ENCODE results near the gene DHFR2.
A peak's percentile ranks its signal among the peaks of the same experiment; 100 is the strongest.
"Not testable (repeated sequence)": the region's sequence is repeated elsewhere in the genome, so short reads cannot be mapped to it uniquely, and the experiment has no call there.

DHFR2 gene

GRCh38 chr3:94062513-94063404 lies at the start of gene DHFR2, which contains the start of gene NSUN3:
Gene DHFR2, minus strand, starts transcription at chr3:94062916. Its CDS starts 1,405 bp downstream, at chr3:94061511.
Gene NSUN3, plus strand, starts transcription at chr3:94063061. Its CDS starts 66 bp downstream, at chr3:94063127.
- peak within 1 kb of the TSS; percentile 90 for H3K4me3 ChIP-seq (ENCODE audit: low read depth, low read length)

GRCh38 chr3:94110854-94111253 lies 48.1 kb upstream of the DHFR2 start:
- no peak overlapping the region for H3K4me3 ChIP-seq (ENCODE audit: low read depth, low read length)

- H3K4me3 ChIP-seq (ENCODE audit: low read depth, low read length): not testable (repeated sequence)
These were observed 47.5 kb upstream of the DHFR2 start for GRCh38 chr3:94110232-94110631.

GRCh38 chr3:94106268-94106667 lies 43.6 kb upstream of the DHFR2 start:
- no peak overlapping the region for H3K4me3 ChIP-seq (ENCODE audit: low read depth, low read length)

- no peak overlapping the region for H3K4me3 ChIP-seq (ENCODE audit: low read depth, low read length)
These were observed 39.1 kb upstream of the DHFR2 start for GRCh38 chr3:94101860-94102259.

GRCh38 chr3:94099311-94099710 lies 36.6 kb upstream of the DHFR2 start:
- H3K4me3 ChIP-seq (ENCODE audit: low read depth, low read length): no peak overlapping the region

- H3K4me3 ChIP-seq (ENCODE audit: low read depth, low read length): no peak overlapping the region
These were observed 35.7 kb upstream of the DHFR2 start for GRCh38 chr3:94098452-94098851.

- H3K4me3 ChIP-seq (ENCODE audit: low read depth, low read length): no peak overlapping the region
These were observed 32.4 kb upstream of the DHFR2 start for GRCh38 chr3:94095111-94095510.

- no peak overlapping the region for H3K4me3 ChIP-seq (ENCODE audit: low read depth, low read length)
These were observed 30.4 kb upstream of the DHFR2 start for GRCh38 chr3:94093151-94093550.

- no peak overlapping the region for H3K4me3 ChIP-seq (ENCODE audit: low read depth, low read length)
These were observed 29.4 kb upstream of the DHFR2 start for GRCh38 chr3:94092086-94092485.

GRCh38 chr3:94089126-94089525 lies 26.4 kb upstream of the DHFR2 start:
- no peak overlapping the region for H3K4me3 ChIP-seq (ENCODE audit: low read depth, low read length)

GRCh38 chr3:94083261-94083660 lies 20.5 kb upstream of the DHFR2 start:
- H3K4me3 ChIP-seq (ENCODE audit: low read depth, low read length): no peak overlapping the region

- no peak overlapping the region for H3K4me3 ChIP-seq (ENCODE audit: low read depth, low read length)
These were observed 19.7 kb upstream of the DHFR2 start for GRCh38 chr3:94082391-94082937.

- H3K4me3 ChIP-seq (ENCODE audit: low read depth, low read length): no peak overlapping the region
These were observed 19.2 kb upstream of the DHFR2 start for GRCh38 chr3:94081884-94082283.

GRCh38 chr3:94080552-94080951 lies 17.8 kb upstream of the DHFR2 start:
- H3K4me3 ChIP-seq (ENCODE audit: low read depth, low read length): not testable (repeated sequence)

- no peak overlapping the region for H3K4me3 ChIP-seq (ENCODE audit: low read depth, low read length)
These were observed 13.3 kb upstream of the DHFR2 start for GRCh38 chr3:94076055-94076454.

- H3K4me3 ChIP-seq (ENCODE audit: low read depth, low read length): no peak overlapping the region
These were observed 9.1 kb upstream of the DHFR2 start for GRCh38 chr3:94071713-94072284.

- no peak overlapping the region for H3K4me3 ChIP-seq (ENCODE audit: low read depth, low read length)
These were observed 7.7 kb upstream of the DHFR2 start for GRCh38 chr3:94070341-94070911.

- no peak overlapping the region for H3K4me3 ChIP-seq (ENCODE audit: low read depth, low read length)
These were observed 6.6 kb upstream of the DHFR2 start for GRCh38 chr3:94069194-94069813.

GRCh38 chr3:94066506-94067500 lies 4.1 kb upstream of the DHFR2 start:
- H3K4me3 ChIP-seq (ENCODE audit: low read depth, low read length): no peak overlapping the region

All from iPS-11a (cell line).